SKM-1 (cell line): ENCODE measurements around the gene NDRG2.
A peak's percentile ranks its signal among the peaks of the same experiment; 100 is the strongest.
"Not testable (repeated sequence)": the region's sequence is repeated elsewhere in the genome, so short reads cannot be mapped to it uniquely, and the experiment has no call there.

Source experiments
- DNase-seq: peaks from one replicate; lab custom pipeline; 2025; ENCODE audit not compliant: unreplicated experiment; lab: John Stamatoyannopoulos, UW

Gene NDRG2

DNA sequence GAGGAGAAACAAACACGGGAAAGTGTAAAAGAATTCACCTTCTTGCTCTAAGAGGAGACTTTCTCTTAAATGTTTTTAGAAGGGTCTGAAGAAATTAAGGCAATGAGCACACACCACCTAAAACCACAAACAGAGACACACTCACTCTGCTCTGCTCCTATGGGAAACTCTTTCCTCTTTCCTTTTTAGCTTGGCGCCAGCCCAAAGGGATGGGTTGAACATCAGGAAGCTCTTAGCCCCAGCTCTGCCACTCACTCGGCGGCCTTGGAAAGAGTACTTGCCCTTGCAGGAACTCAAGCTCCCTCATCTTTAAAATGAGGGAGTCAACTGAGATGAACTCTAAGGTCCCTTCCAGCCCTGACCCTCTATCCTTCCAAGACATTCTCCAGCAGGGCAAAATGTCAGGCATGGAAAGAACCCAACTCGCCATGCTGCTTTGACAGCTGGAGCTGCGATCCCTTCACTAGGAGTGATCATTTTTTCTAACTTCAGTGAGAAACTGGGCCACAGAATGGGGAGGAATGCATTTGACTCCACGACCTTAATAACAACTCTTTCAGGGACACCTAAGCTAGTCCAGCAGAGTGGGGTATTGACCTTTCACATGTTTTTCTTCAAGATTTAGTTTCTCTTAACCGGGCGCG lies 31.8 kb upstream of the NDRG2 start:
- DNase-seq = no peak

DNA sequence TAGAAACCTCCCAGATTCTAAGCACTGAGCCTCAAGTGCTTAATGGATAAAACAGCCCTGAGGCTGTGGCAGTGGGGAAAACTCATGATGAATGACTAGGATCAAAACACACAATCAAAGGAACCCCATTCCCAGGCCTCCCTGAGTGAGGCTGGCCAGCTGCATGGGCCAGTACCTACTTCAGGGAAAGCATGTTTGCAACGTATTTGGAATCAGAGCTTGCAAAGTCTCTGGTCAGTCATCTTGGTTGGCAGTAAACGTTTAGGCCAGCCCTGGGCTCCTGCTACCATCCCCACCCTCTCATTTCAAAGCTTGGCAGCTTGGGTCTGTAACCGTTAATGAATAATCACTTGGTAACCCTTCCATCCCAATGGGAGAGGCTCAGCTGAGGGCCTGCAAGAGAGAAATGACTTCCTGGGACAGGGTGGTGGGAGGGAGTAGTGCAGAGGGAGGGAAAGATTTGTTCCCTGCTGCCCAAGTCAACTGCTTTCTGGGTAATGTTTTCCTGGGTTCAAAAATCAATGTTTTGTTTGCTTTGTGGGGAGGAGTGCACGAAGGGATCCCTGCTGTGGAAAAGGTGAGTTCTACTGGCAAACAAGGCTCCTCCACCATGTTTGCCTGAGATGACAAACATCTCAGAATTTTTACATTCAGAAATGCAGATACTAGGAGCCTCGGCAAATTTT lies 30.7 kb upstream of the NDRG2 start:
- no peak for DNase-seq

- DNase-seq = no peak
Measured at GRCh38 chr14:21054768-21055145, 29.9 kb upstream of the NDRG2 start.

DNA sequence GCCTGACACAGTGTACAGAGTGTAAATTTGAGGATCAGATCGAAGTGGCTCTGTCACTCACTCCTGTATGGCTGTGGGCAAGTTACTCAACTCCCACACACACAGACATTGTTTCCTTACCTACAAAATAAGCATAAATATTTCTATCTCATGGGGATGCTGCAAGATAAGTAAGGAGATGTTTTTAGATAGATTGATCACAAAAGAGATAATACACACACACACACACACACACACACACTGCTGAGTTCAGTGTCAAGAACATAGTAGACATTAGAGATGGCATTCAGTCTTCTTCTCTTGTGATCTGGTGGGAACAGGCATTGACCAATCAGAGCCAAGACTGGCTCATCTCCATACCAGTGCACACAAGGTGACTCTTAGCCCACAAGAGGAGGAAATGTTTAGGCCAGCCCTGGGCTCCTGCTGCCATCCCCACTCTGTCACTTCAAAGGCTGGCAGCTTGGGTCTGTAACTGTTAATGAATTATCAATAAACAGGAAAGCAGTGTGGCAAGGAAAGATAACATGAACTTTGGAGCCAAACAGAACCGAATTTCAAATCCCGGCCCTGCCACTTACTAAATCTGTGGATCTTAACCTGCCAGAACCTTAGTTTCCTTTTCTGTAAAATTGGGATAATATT lies 29.4 kb upstream of the NDRG2 start:
- DNase-seq = no peak

DNA sequence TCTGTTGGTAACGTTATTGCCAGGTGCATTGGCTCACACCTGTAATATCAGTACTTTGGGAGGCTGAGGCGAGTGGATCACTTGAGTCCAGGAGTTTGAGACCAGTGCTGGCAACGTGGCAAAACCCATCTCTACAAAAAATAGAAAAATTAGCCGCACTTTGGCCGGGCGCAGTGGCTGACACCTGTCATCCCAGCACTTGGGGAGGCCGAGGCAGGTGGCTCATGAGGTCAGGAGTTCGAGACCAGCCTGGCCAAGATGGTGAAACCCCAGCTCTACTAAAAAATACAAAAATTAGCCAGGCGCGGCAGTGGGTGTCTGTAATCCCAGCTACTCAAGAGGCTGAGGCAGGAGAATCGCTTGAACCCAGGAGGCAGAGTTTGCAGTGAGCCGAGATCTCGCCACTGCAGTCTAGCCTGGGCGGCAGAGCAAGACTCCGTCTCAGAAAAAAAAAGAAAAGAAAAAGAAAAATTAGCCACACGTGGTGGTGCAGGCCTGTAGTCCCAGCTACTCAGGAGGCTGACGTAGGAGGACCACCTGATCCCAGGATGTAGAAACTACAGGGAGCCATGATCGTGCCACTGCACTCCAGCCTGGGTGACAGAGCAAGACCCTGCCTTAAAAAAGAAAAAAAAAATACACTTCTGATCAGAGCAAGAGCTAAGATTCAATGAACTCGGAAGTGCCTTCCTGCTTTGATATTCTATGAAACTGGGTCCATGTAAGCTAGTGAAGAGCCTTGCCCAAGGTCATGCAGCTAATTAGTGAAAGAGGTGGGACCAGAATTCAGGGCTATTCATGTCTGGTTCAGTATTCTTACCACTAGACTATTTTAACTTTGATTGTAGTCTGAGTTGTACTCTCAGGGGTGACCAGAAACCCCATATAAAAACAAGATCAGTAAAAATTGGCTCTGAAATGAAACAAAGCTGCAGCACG lies 28.6 kb upstream of the NDRG2 start:
- DNase-seq = no peak

DNA sequence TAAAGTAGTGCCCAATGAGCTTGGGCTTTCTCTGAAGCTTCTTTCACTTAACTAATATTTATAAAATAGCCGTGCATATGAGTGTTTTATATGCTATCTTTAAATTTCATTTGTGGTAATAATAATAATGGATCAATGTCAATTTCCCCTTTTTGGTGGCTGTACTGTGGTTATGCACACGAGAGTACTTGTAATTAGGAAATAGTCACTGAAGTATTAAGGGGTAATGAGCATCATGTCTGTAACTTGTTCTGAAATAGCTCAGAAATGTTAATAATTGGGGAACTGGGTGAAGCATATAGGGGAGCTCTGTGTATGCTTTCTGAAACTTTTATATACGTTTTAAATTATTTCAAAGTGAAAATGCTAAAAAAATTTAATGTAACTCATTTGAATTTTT lies 25.7 kb upstream of the NDRG2 start:
- DNase-seq = no peak

DNA sequence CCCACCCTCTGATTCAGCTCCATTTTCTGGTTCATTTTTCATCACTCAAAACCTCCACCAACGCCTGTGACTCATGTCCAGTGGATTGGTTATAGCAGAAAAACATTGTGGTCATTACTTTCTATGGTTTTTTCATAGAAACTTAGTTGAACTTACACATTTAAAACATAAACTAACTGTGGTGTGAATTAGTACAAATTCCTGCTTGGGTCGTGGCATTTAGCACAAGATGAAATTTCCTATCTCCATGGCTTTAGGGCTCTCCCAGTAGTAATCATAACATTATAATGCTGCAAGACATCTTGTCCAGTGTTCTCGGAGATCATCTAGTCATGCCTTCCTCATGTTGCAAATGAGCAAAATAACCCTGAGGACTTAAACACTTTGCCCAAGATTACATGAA lies 24.4 kb upstream of the NDRG2 start:
- DNase-seq = no peak

GRCh38 chr14:21048638-21049037 lies 23.8 kb upstream of the NDRG2 start:
- no peak for DNase-seq

DNA sequence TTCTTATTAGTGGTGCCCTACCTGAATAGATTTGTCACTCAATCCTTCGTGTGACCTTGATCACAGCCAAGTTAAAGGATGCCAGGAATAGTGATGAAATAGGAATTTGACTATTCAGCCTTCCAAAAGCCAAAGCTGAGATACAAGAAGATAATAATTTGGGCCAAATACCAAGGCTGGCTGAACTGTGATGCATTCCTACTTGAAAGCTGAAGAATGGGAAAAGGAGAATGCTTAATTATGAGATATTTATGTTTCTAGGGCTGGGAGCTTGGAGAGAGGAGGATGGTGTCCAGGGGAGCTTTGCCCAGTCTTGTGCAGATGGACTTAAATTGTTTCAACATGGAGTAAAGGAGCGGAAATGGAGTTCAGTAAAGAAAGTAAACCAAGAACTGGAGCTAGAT lies 22.5 kb upstream of the NDRG2 start:
- DNase-seq = no peak

DNA sequence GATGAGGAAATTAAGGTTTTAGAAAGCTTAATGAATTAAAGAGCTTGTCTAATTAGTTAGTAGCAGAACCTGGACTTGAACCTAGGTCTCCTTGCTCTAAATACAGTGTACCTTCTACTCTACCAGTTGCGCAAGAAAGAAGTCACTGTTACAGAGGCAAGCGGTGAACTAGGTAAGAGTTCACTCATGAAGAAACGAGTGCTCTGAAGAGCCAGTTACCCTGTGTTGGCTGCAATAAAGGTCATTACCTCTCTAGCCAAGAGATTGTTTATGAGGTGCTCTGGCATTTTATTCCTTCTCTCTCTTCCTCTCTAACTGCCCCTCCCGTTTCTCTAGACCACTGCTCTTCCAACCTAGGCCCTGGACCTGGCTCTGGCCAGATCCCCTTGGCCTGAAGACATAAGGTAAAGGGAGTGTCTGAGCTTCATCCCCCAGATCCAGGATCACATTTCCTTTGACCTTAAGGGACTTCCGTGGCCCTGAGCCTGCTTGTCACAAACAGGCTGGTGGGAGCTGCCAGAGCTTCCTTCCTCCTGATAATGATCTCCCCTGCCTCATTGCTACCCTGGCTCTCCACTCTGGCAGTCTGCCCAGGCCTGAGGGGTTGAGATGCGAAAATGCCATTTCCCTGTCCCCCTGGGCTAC lies 19.2 kb upstream of the NDRG2 start:
- DNase-seq = peak; percentile 25

DNA sequence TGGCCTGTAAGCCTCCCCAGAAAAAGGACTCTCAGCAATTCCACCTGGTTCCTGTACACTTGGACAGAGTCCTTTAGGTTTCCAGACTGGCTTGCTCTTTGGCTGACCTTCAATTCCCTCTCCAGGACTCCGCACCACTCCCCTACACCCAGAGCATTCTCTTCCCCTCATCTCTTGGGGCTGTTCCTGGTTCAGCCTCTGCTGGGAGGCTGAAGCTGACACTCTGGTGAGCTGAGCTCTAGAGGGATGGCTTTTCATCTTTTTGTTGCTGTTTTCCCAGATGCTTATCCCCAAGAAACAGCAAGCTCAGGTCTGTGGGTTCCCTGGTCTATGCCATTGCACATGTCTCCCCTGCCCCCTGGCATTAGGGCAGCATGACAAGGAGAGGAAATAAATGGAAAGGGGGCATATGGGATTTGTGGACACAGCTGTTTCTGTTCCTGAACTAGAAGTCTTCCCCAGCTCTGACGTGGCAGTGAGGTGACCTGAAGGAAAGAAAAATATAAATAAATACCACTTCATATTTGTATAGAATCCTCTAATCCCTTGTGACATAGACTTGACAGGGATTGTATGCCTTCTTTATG lies 18.6 kb upstream of the NDRG2 start:
- no peak for DNase-seq

GRCh38 chr14:21042918-21043317 lies 18.1 kb upstream of the NDRG2 start:
- DNase-seq = no peak

- DNase-seq = no peak
Measured at GRCh38 chr14:21041676-21042433, 17.0 kb upstream of the NDRG2 start, which contains the start of gene RNASE7. Gene RNASE7, plus strand, starts transcription at chr14:21042362. Its CDS starts 631 bp downstream, at chr14:21042993.

DNA sequence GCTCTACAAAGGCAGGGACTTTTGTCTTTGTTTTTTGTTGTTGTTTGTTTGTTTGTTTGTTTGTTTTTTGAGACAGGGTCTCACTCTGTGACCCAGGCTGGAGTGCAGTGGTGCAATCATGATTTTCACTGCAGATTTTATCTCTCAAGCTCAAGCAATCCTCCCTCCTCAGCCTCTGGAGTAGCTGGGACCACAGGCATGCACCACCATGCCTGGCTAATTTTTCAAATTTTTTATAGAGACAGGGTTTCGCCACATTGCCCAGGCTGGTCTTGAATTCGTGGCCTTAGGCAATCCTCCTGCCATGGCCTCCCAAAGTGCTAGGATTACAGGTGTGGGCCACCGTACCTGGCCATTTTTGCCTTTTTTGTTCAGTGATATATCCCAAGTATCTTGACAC lies 16.1 kb upstream of the NDRG2 start:
- not testable (repeated sequence) for DNase-seq

DNA sequence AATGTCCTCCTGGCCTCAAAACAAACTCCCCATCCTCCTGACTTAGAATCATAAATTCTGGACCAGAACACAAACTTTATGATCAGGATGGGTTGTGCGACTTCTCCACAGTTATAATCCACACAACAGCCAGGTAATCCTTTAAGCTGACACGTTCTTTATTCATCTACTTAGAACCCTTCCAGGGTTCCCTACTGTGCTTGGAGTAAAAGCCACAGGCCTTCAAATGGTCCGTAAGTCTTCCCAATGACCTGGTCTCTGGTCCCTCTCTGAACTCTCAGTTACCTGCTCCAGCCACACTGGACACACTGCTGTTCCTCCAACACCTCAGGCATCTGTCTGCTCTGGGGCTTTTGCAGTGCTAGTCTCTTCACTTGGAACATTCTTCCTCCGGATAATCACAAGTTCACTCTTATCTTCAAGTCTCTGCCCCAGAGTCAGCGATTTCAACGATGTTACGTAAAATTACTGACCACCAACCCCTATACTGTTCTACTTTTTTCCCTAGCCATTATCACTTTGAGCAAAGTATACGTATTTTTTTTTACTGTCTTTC lies 15.6 kb upstream of the NDRG2 start:
- no peak for DNase-seq

DNA sequence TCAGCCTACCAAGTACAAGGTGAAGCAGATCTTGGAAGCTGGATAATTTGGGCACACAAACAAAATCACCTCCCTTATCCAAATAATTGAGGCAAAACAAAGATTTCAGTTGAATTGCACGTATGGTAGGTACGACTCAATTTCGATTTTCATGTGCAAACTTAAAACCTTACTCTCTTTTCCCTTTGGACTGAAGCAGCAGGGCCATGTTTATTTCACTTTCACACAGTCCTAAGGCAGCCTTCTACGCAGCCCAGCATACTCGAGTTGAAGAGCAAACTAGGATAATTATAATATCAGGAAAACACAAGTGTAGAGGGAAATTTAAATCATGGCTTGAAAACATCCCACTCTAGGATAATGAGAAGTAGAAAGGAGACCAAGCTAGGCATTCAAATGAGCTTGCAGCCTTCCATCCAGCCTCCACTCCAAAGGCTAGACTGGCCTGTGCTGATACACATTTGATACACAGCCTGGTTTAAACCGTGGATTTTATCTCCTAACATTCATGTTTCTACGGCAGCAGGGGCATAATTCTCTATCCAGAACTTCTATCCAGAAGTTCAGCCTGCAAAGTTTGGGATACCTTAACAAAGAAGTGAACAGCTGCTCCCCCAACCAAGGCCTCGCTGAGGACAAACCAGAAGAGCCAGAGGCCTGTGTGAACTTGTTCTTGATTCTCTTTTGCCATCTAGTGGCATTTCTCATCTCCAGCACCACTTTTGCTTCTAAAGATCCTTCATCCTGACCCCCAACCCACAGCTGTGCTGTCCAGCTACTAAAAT lies 14.9 kb upstream of the NDRG2 start:
- DNase-seq = peak; percentile 4

DNA sequence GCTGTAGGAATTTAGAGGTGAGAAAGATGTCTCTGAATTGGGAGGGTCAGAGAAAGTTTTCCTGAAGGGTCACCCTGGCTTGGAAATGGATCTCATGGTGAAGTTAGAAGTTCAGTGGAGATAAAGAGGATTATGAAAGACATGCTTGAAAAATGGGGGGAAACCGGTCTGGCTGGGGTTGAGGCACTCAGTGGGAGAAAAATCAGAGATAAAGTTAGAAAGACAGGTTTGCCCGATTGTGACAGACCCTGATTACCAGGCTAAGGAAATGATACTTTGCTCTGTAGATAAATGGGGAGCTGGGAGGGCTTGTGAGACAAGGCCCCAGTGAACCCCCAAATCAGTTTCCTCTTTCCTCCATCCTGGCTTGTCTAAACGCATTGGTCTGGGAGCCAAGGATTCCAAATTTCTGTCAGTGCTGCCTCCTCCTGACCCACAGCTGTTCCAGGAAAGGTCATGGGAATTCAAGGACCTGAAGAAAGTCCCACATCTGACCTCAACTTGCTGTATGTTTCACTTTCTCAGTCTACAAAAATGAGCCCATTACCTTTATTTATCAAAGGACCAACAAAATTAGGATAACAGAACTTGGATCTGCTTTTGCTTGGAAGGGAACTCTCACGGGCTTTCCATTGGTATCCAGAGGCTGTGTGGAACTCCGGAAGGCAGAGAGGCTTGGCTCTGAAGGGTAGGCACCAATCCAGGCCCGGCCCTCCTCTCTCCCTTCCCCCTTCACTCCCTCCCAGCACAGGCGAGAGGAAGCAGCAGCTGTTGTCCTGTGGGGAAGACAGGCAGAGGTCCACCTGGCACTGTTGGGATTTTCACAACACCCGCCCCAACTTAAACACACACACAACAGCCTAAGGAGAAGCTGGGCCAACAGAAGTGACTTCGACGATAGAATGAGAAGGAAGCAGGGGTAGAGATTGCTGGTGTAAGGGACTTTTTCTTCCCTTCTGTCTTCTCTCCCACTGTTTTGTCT lies 13.9 kb upstream of the NDRG2 start:
- DNase-seq = no peak
